HG02981 (cell line): ENCODE data around the gene ISM1.

Source experiments
- ATAC-seq: cut with Tn5 transposase; IDR thresholded peaks from one replicate; pipeline ENCODE4 v1.9.1; 2021; ENCODE audit warnings: mild to moderate bottlenecking, moderate library complexity; ENCODE audit not compliant: unreplicated experiment

The ISM1 gene

GRCh38 chr20:13220904-13221297 is at the start of gene ISM1:
Gene ISM1, plus strand, starts transcription at chr20:13221274. Its CDS starts 503 bp downstream, at chr20:13221777.
- ATAC-seq: no peak

GRCh38 chr20:13173201-13173600 is 47.9 kb upstream of the ISM1 start:
- ATAC-seq: no peak

GRCh38 chr20:13174402-13174801 is 46.7 kb upstream of the ISM1 start:
- ATAC-seq: no peak

GRCh38 chr20:13180986-13181889 is 39.8 kb upstream of the ISM1 start:
- no peak for ATAC-seq

- no peak for ATAC-seq
These were observed 38.1 kb upstream of the ISM1 start for GRCh38 chr20:13183005-13183404.

GRCh38 chr20:13186043-13186774 is 34.9 kb upstream of the ISM1 start:
- no peak for ATAC-seq

- no peak for ATAC-seq
These were observed 33.2 kb upstream of the ISM1 start for GRCh38 chr20:13187899-13188298.

- ATAC-seq: no peak
These were observed 21.8 kb upstream of the ISM1 start for GRCh38 chr20:13199279-13199678.

- ATAC-seq: no peak
These were observed 20.1 kb upstream of the ISM1 start for GRCh38 chr20:13200767-13201500.

- no peak for ATAC-seq
These were observed 18.5 kb upstream of the ISM1 start for GRCh38 chr20:13202565-13202964.

- ATAC-seq: no peak
These were observed 15.6 kb upstream of the ISM1 start for GRCh38 chr20:13205425-13205824.

GRCh38 chr20:13205848-13206434 is 15.1 kb upstream of the ISM1 start:
- no peak for ATAC-seq

GRCh38 chr20:13207016-13207415 is 14.1 kb upstream of the ISM1 start:
- no peak for ATAC-seq

- no peak for ATAC-seq
These were observed 9.0 kb upstream of the ISM1 start for GRCh38 chr20:13211956-13212618.

- no peak for ATAC-seq
These were observed 8.3 kb upstream of the ISM1 start for GRCh38 chr20:13212750-13213149.

GRCh38 chr20:13213335-13213734 is 7.7 kb upstream of the ISM1 start:
- ATAC-seq: no peak

GRCh38 chr20:13216533-13216932 is 4.5 kb upstream of the ISM1 start:
- no peak for ATAC-seq

- no peak for ATAC-seq
These were observed 1.5 kb upstream of the ISM1 start for GRCh38 chr20:13219327-13220193.

GRCh38 chr20:13220194-13220903 is 725 bp upstream of the ISM1 start:
- ATAC-seq: no peak
